Nephron (organoid): ENCODE data around the gene RFC1.
A peak's percentile ranks its signal among the peaks of the same experiment; 100 is the strongest.

ENCODE experiments used
- H3K27ac Mint-ChIP-seq, 3 experiments: 2 replicates each; pipeline ENCODE4 v1.8.0; 2020; ENCODE audit warnings: mixed read lengths in 3 of 3, mild to moderate bottlenecking in 2 of 3, moderate library complexity in 1 of 3
- H3K27me3 Mint-ChIP-seq: 2 replicates; pipeline ENCODE4 v1.8.0; 2021; ENCODE audit warnings: low read depth, mild to moderate bottlenecking, moderate library complexity, mixed read lengths
- H3K36me3 Mint-ChIP-seq: 2 replicates; pipeline ENCODE4 v1.8.0; 2020; ENCODE audit warnings: low read depth, mixed read lengths
- H3K4me1 Mint-ChIP-seq: 2 replicates; pipeline ENCODE4 v1.8.0; 2020; ENCODE audit warnings: mixed read lengths
- H3K4me3 Mint-ChIP-seq, 3 experiments: 2 replicates each; pipeline ENCODE4 v1.8.0; 2020; ENCODE audit warnings: mild to moderate bottlenecking in 3 of 3, mixed read lengths in 3 of 3, moderate library complexity in 2 of 3
- H3K9me3 Mint-ChIP-seq: 2 replicates; pipeline ENCODE4 v1.8.0; 2020; ENCODE audit warnings: mixed read lengths
- TF ChIP-seq, protein P1 (sequence below), 3 experiments: fragments of 200-600 bp; sonication (generic); IDR thresholded peaks; one replicate each; pipeline ENCODE4 v1.5.0; 2021; ENCODE audit warnings: antibody characterized with exemption in 3 of 3; ENCODE audit not compliant: unreplicated experiment in 3 of 3

Gene RFC1

DNA sequence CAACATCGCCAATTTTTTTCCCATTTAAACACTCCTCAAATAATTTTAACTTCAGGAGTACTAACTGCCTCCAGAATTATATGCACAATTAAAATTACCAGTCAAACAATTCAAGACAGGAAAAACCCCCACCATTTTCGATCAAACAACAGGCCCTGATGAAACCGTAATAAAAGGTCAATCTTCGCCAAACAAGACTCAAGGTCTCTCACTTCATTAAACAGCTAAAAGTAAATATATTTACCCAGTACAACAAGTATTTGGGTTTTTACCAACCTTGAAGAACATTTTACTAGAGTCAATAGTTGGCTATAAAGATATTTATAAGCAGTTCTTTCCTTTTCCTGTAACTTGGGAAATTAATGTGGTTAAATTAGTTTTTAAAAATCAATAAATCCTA lies 28.3 kb downstream of the RFC1 start:
- no peak overlapping the region for H3K4me3 Mint-ChIP-seq
- H3K36me3 Mint-ChIP-seq = peaks cover 36% of the 10 kb centered on the region
- no peaks in the 10 kb centered on the region for H3K4me1 Mint-ChIP-seq
- no peaks in the 10 kb centered on the region for H3K27me3 Mint-ChIP-seq
- no peak overlapping the region for H3K27ac Mint-ChIP-seq
- H3K9me3 Mint-ChIP-seq = no peaks in the 10 kb centered on the region
- TF ChIP-seq, protein P1, sequence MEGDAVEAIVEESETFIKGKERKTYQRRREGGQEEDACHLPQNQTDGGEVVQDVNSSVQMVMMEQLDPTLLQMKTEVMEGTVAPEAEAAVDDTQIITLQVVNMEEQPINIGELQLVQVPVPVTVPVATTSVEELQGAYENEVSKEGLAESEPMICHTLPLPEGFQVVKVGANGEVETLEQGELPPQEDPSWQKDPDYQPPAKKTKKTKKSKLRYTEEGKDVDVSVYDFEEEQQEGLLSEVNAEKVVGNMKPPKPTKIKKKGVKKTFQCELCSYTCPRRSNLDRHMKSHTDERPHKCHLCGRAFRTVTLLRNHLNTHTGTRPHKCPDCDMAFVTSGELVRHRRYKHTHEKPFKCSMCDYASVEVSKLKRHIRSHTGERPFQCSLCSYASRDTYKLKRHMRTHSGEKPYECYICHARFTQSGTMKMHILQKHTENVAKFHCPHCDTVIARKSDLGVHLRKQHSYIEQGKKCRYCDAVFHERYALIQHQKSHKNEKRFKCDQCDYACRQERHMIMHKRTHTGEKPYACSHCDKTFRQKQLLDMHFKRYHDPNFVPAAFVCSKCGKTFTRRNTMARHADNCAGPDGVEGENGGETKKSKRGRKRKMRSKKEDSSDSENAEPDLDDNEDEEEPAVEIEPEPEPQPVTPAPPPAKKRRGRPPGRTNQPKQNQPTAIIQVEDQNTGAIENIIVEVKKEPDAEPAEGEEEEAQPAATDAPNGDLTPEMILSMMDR (IDR thresholded peaks at IDR 0.05; ENCODE audit: unreplicated experiment in 3 of 3) = no peak

DNA sequence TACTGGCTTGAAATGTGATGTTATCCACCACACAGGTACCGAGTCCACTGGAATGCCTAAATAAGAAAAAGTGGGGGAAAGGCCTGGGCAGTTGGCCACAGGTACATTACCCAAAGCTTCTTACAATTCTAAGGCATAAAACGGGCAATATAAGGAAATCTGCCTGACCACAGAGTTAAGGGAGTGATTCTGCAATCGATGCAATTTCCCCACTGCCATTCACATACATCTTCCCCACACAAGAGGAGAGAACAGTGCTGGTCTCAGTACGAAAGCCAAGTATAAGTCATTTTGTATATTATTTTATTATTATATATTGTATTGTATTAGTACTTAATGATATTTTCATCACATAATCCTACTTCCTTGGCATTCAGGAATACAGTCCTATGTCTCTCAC lies 30.6 kb downstream of the RFC1 start:
- TF ChIP-seq, protein P1 (IDR thresholded peaks at IDR 0.05; ENCODE audit: unreplicated experiment in 3 of 3) = no peak
- H3K4me3 Mint-ChIP-seq = no peak overlapping the region
- no peak overlapping the region for H3K27ac Mint-ChIP-seq
- peaks cover 14% of the 10 kb centered on the region for H3K36me3 Mint-ChIP-seq
- H3K9me3 Mint-ChIP-seq = no peaks in the 10 kb centered on the region
- H3K27me3 Mint-ChIP-seq = no peaks in the 10 kb centered on the region
- no peaks in the 10 kb centered on the region for H3K4me1 Mint-ChIP-seq

DNA sequence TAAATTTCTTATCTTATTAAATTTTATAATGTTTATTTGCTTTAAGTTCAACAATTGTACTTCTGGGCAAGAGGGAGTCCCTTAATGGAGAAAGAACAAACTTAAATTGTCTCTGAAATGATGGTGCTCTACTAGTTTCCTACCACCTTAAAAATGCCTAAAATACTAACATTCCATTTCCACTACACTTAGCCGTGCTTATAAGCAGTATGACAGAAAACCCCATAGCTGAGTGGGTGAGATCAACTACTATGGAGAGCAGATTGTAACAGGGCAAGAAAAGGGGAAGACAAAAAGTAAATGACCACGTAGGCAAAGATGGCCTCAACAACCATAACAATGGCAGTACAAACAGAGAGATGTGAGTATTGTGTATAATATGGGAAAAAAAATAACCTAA lies 35.0 kb downstream of the RFC1 start:
- Mint-ChIP-seq H3K27ac (no peak overlapping the region), H3K36me3 (peaks cover 25% of the 10 kb centered on the region), H3K27me3 (no peaks in the 10 kb centered on the region), H3K4me1 (no peaks in the 10 kb centered on the region), H3K4me3 (no peak overlapping the region), H3K9me3 (no peaks in the 10 kb centered on the region)
- TF ChIP-seq, protein P1 (IDR thresholded peaks at IDR 0.05; ENCODE audit: unreplicated experiment in 3 of 3) = no peak

DNA sequence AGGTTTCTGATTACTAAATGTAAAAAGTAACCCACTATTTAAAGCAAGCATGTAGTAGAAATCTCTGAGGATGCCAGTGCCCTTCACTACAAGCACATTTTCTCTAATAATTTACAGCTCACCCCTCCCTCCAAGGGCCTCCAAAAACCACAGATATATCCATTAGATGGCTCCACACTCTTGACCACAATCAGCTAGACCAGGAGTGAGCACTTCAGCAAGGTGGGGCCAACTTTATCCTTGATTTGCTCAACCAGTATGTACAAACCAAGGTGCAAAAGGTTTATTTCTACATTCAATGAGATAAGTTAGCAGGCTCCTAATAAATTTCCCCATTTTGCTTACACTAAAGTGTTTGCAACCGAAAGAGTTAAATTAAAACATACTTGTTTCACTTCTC lies 35.8 kb downstream of the RFC1 start:
- TF ChIP-seq, protein P1 (IDR thresholded peaks at IDR 0.05; ENCODE audit: unreplicated experiment in 3 of 3) = no peak
- Mint-ChIP-seq H3K9me3 (no peaks in the 10 kb centered on the region), H3K4me1 (no peaks in the 10 kb centered on the region), H3K4me3 (no peak overlapping the region), H3K36me3 (peaks cover 31% of the 10 kb centered on the region), H3K27me3 (no peaks in the 10 kb centered on the region), H3K27ac (no peak overlapping the region)

DNA sequence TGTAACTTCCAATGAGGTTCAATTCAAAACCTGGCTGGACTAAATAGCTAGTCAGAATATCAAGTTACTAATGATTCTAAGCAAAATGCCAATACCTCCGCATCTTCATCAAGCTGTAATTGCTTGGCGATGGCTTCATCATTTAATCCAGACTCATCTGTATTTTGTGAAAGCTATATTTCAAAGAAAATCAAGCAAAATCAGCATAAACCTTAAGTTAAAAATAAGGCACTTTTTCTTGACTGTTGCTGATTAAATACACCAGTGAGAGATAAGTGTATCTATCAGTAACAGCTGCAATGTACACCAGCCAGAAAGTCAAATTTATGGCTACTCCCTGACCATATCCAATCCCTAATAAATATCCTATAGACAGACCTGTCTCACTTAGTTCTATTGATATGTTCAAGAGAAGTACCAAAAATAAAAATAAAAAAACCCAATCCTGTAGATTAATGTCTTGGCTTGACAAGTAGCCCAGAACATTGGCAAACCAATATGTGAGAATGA lies 39.6 kb downstream of the RFC1 start:
- H3K4me1 Mint-ChIP-seq = no peaks in the 10 kb centered on the region
- TF ChIP-seq, protein P1 (IDR thresholded peaks at IDR 0.05; ENCODE audit: unreplicated experiment in 3 of 3) = no peak
- H3K27me3 Mint-ChIP-seq = no peaks in the 10 kb centered on the region
- no peak overlapping the region for H3K4me3 Mint-ChIP-seq
- H3K9me3 Mint-ChIP-seq = no peaks in the 10 kb centered on the region
- H3K36me3 Mint-ChIP-seq = peaks cover 57% of the 10 kb centered on the region
- no peak overlapping the region for H3K27ac Mint-ChIP-seq

DNA sequence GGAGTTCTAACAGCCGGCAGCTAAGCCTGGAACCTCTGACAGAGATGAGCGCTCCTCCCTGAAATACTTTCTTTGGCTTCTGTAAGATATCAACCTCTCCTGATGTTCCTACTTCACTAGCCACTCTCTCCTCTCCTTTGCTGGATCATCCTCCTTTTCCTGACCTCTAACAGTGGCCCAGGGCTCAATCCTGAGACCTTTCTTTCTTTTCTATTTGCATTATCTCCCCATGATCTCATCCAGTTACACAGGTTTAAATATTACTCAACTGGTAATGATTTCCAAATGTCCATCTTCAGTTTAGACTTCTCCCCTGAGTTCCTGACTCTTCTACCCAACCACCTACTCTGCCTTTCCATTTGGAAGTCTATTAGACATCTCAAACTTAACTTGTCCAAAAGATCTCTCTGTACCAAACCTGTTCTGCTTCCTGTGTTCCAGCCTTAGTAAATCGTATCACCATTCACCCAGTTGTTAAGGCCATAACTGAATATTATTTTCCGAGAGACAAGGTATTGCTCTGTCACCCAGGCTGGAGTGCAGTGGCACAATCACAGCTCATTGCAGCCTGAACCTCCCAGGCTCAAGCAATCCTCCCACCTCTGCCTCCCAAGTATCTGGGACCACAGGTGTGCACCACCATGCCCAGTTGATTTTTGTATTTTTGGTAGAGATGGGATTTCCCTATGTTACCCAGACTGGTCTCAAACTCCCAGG lies 41.1 kb downstream of the RFC1 start:
- Mint-ChIP-seq H3K4me1 (no peaks in the 10 kb centered on the region), H3K36me3 (peaks cover 65% of the 10 kb centered on the region), H3K9me3 (no peaks in the 10 kb centered on the region), H3K4me3 (no peak overlapping the region), H3K27me3 (no peaks in the 10 kb centered on the region), H3K27ac (peak overlapping the region in 2 of 3 experiments; percentile 4 to 77)
- TF ChIP-seq, protein P1 (IDR thresholded peaks at IDR 0.05; ENCODE audit: unreplicated experiment in 3 of 3) = no peak
